Measurements from ENCODE around the gene PTPN6. TPM values are rescaled to one million over a fixed set of nuclear protein-coding genes. Genes with fewer than 3 reads are reported as not detected.

Gene PTPN6
- total and polyA plus RNA-seq, 2 donors (not counting 1 experiment from before 2014, with no cell fraction given), result 0.06 TPM; not detected in 1

GRCh38 chr12:6980075-6980474, 28.9 kb downstream of the PTPN6 start:
- H3K27me3 ChIP-seq (ENCODE audit: control insufficient read depth, insufficient read depth, low read length), result no peaks in the 10 kb centered on the region
- TF ChIP-seq EZH2 (IDR thresholded peaks at IDR 0.05; ENCODE audit: low read length, missing control alignments) (no peak), CTCF (conservative IDR thresholded peaks at IDR 0.05 in 1 of 2, IDR thresholded peaks at IDR 0.05 in 1 of 2; ENCODE audit: low read depth in 1 of 2, low read length in 2 of 2) (no peak)
- H3K9ac ChIP-seq (ENCODE audit: insufficient read depth, low read length), result no peak overlapping the region
- no peaks in the 10 kb centered on the region for H4K20me1 ChIP-seq (ENCODE audit: control insufficient read depth, extremely low read depth, insufficient read depth, low read length)
- no peak overlapping the region for H3K27ac ChIP-seq (ENCODE audit: insufficient read depth, low read length)
- H2AFZ ChIP-seq (ENCODE audit: low read length), result no peak overlapping the region
- H3K4me3 ChIP-seq (replicated peaks in 1 of 4; ENCODE audit: control extremely low read depth in 1 of 4, insufficient read depth in 1 of 4, low read depth in 3 of 4, low read length in 4 of 4), result no peak overlapping the region
- DNase-seq (ENCODE audit: low read depth in 2 of 2), result no peak
- no peaks in the 10 kb centered on the region for H3K79me2 ChIP-seq (ENCODE audit: control insufficient read depth, insufficient read depth, low read length)
- H3K9me3 ChIP-seq (ENCODE audit: control insufficient read depth, insufficient read depth, low read depth, low read length), result no peaks in the 10 kb centered on the region
- H3K4me1 ChIP-seq (ENCODE audit: control insufficient read depth, extremely low read depth, insufficient read depth, low read length), result no peaks in the 10 kb centered on the region
- H3K36me3 ChIP-seq (ENCODE audit: control insufficient read depth, insufficient read depth, low read length), result peaks cover 15% of the 10 kb centered on the region
- H3K4me2 ChIP-seq (ENCODE audit: extremely low read depth, insufficient read depth, low read length), result no peak overlapping the region

GRCh38 chr12:6980740-6981139, 29.6 kb downstream of the PTPN6 start:
- Histone ChIP-seq H3K36me3 (ENCODE audit: control insufficient read depth, insufficient read depth, low read length) (peaks cover 15% of the 10 kb centered on the region), H3K79me2 (ENCODE audit: control insufficient read depth, insufficient read depth, low read length) (no peaks in the 10 kb centered on the region), H3K9ac (ENCODE audit: insufficient read depth, low read length) (no peak overlapping the region), H4K20me1 (ENCODE audit: control insufficient read depth, extremely low read depth, insufficient read depth, low read length) (no peaks in the 10 kb centered on the region), H3K27ac (ENCODE audit: insufficient read depth, low read length) (no peak overlapping the region), H2AFZ (ENCODE audit: low read length) (no peak overlapping the region), H3K27me3 (ENCODE audit: control insufficient read depth, insufficient read depth, low read length) (no peaks in the 10 kb centered on the region), H3K4me3 (replicated peaks in 1 of 4; ENCODE audit: control extremely low read depth in 1 of 4, insufficient read depth in 1 of 4, low read depth in 3 of 4, low read length in 4 of 4) (no peak overlapping the region), H3K4me2 (ENCODE audit: extremely low read depth, insufficient read depth, low read length) (no peak overlapping the region), H3K9me3 (ENCODE audit: control insufficient read depth, insufficient read depth, low read depth, low read length) (no peaks in the 10 kb centered on the region), H3K4me1 (ENCODE audit: control insufficient read depth, extremely low read depth, insufficient read depth, low read length) (no peaks in the 10 kb centered on the region)
- DNase-seq (ENCODE audit: low read depth in 2 of 2), result no peak
- no peak for TF ChIP-seq CTCF (conservative IDR thresholded peaks at IDR 0.05 in 1 of 2, IDR thresholded peaks at IDR 0.05 in 1 of 2; ENCODE audit: low read depth in 1 of 2, low read length in 2 of 2)
- TF ChIP-seq EZH2 (IDR thresholded peaks at IDR 0.05; ENCODE audit: low read length, missing control alignments), result no peak

GRCh38 chr12:6981152-6982052, 30.2 kb downstream of the PTPN6 start:
- Histone ChIP-seq H3K27ac (ENCODE audit: insufficient read depth, low read length) (no peak overlapping the region), H3K36me3 (ENCODE audit: control insufficient read depth, insufficient read depth, low read length) (peaks cover 15% of the 10 kb centered on the region)

More at GRCh38 chr12:6981152-6982052, 30.2 kb downstream of the PTPN6 start:
- Histone ChIP-seq H3K4me3 (replicated peaks in 1 of 4; ENCODE audit: control extremely low read depth in 1 of 4, insufficient read depth in 1 of 4, low read depth in 3 of 4, low read length in 4 of 4) (no peak overlapping the region), H3K9me3 (ENCODE audit: control insufficient read depth, insufficient read depth, low read depth, low read length) (no peaks in the 10 kb centered on the region), H3K79me2 (ENCODE audit: control insufficient read depth, insufficient read depth, low read length) (no peaks in the 10 kb centered on the region), H2AFZ (ENCODE audit: low read length) (no peak overlapping the region), H3K27me3 (ENCODE audit: control insufficient read depth, insufficient read depth, low read length) (no peaks in the 10 kb centered on the region), H3K4me2 (ENCODE audit: extremely low read depth, insufficient read depth, low read length) (no peak overlapping the region), H4K20me1 (ENCODE audit: control insufficient read depth, extremely low read depth, insufficient read depth, low read length) (no peaks in the 10 kb centered on the region), H3K9ac (ENCODE audit: insufficient read depth, low read length) (no peak overlapping the region), H3K4me1 (ENCODE audit: control insufficient read depth, extremely low read depth, insufficient read depth, low read length) (no peaks in the 10 kb centered on the region)
- DNase-seq (ENCODE audit: low read depth in 2 of 2), result no peak
- no peak for TF ChIP-seq EZH2 (IDR thresholded peaks at IDR 0.05; ENCODE audit: low read length, missing control alignments)
- no peak for TF ChIP-seq CTCF (conservative IDR thresholded peaks at IDR 0.05 in 1 of 2, IDR thresholded peaks at IDR 0.05 in 1 of 2; ENCODE audit: low read depth in 1 of 2, low read length in 2 of 2)

All from fibroblast of lung (primary cell).